Transverse colon (tissue), 3 donors: ENCODE results near the gene LAMTOR1.

Experiments
- CTCF ChIP-seq, 5 experiments: fragments of 200-600 bp in 3 of 5; fragments of 450-650 bp in 2 of 5; sonication (generic) in 3 of 5; IDR thresholded peaks; 1 replicate in 2 of 5; 2 replicates in 3 of 5; pipeline ENCODE4 v1.5.1; 2016 to 2017; ENCODE audit warnings: antibody characterized with exemption in 5 of 5, inconsistent platforms in 3 of 5, mild to moderate bottlenecking in 2 of 5, moderate library complexity in 1 of 5
- EP300 ChIP-seq: sonication (generic); formaldehyde crosslinking; IDR thresholded peaks from one replicate; pipeline ENCODE4 v1.6.1; 2017; ENCODE audit warnings: antibody characterized with exemption, low read depth
- POLR2A ChIP-seq: fragments of 450-650 bp; IDR thresholded peaks from one replicate; pipeline ENCODE4 v1.6.1; 2016; ENCODE audit warnings: antibody characterized with exemption, mild to moderate bottlenecking, moderate library complexity

DNA sequence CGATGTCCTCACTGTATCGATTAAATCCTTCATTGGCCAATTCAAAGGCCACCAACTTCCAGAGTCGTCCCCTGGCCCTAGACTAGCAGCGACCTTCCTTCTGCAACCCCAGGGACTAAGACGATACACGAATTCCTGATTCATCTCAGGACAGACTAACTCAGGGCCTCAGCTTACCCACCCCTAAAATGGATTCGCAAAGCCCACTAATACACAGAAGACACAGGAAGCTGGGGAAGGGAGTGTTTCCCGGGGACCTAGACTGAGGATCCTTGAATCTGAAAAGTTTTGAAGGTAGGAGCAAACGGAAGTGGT, 509 bp downstream of the LAMTOR1 start:
- TF ChIP-seq CTCF (IDR thresholded peaks at IDR 0.05) (no peak), POLR2A (no peak), EP300 (no peak)
